GM15510 (cell line): Measurements from ENCODE around the gene ABCC6.

ENCODE experiments used
- POLR2A ChIP-seq: IDR thresholded peaks from 3 replicates; pipeline ENCODE4 v1.6.1; 2011; ENCODE audit warnings: borderline replicate concordance; ENCODE audit not compliant: insufficient read length; ENCODE audit errors: extremely low read depth

Gene ABCC6

DNA sequence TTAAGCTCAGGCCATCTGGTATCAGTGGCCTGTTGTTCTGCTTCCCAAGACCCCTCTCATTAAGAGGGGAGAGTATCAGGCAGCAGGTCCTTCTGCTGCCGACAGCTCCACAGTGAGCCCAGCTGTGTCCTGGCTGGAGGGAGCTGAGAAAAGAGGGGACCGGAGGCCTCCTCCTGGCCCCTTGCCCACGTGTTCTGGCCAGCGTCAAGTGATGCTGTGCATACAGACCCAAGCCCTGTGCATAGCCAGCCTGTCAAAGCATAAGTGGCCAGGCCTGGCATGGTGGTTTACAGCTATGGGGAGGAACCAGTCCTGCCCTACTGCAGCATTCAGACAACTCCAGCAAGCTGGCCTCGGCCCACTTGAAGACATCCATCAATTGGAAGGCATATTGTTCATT, 48.0 kb downstream of the ABCC6 start:
- TF ChIP-seq POLR2A: no peak

DNA sequence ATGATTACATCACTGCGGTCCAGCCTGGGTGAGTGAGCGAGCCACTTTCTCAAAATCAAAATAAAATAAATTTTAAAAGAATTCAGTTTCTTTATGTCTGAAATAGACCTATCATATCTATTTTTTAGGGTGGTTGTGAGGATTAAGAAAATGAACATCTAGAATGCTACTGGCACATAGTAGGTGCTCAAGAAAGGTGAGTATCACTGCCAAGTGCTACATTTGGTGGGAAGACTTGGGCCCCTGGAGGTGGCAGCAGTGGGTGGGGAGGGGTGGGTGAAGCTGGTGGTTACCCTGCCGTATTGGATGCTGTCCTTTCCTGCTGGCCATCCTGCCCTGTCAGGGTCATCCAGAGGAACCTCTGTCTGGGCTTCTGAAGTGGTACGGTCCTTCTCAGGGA, 50.3 kb downstream of the ABCC6 start:
- TF ChIP-seq POLR2A: no peak

DNA sequence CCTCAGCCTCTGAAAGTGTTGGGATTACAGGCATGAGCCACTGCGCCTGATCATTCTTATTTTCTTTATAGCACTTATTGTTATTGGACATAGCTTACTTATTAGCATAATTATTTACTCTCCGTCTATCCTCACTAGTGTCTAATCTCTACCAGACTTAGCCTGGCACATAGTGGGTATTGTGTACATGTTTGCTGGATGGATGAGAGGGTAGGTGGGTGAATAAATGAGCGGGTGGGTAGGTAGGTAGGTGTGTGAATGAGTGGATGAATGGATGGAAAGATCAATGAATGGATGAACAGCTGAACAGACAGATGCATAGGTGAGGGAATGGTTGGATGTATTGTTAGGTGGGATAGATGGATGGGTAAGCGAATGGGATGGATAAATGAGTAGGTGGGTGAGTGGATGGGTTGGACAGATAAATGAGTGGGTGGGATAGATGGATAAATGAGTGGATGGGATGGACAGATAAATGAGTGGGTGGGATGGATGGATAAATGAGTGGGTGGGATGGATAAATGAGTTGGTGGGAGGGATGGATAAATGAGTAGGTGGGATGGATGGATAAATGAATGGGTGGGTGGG, 51.9 kb downstream of the ABCC6 start:
- no peak for TF ChIP-seq POLR2A

DNA sequence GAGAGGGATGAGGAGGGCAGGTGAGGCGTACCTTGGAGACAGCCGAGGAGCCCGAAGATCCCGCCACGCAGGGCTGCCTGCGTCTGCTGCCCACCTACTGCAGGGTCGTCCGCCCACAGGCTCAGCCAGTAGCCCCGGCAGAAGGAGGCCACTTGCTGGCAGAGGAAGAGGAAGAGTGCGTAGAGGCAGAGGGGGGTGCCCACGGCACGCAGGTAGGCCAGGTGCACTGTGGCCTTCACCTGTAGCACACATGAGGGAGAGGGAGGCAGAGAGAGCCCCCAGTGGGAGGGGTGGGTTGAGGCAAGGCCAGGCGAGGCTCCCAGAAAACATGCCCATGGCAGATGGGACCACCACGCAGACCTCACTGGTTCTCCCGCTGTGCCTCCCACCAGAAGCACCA, 53.7 kb downstream of the ABCC6 start:
- no peak for TF ChIP-seq POLR2A

DNA sequence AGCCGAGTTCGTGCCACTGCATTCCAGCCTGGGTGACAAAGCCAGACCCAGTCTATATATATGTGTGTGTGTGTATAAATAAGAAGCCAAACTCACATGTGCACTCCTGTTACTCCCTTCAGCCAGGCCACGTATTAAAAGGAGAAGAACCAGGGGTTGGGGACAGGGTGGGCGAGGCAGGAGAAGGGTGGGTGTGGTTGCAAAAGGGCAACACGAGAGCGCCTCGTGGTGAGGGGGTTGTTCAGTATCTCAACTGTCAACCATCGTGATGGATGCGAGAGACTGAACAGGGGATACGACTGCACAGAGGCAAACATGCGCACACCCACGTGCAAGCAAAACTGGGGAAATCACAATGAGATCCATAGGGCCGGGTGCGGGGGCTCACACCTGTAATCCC, 54.9 kb downstream of the ABCC6 start:
- TF ChIP-seq POLR2A: no peak

DNA sequence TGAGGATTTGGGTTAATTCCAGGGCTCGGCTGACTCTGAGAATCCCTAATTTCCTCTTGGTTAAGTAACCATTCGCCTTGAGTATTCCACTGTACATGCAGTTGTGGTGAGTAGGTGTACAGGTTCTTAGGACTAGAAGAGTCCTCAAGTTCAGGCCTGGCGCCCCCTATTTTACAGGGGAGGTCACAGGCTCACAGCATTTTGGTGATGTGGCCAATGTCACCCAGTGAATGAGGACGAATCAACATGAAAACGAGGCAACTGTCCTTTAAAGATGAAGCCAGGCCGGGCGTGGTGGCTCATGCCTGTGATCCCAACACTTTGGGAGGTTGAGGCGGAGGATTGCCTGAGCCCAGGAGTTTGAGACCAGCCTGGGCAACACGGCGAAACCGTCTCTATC, 55.4 kb downstream of the ABCC6 start:
- no peak for TF ChIP-seq POLR2A

DNA sequence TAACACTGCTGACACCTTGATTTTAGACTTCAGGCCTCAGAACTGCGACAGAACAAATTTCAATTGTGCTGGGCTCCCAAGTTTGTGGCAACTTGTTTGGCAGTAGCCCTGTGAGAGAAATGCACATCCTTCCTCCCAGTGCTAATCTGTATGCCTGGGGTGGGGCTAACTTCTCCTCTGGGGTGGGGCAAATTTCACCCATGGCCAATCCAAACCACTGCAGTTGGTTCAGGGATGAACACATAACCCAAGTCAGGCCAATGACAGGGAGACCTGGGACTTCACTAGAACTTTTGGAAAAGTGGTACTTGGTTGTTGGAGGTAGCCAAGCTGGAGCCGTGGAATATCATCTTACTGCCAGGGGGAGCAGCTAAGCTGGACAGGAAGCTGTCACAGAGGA, 56.3 kb downstream of the ABCC6 start:
- no peak for TF ChIP-seq POLR2A

DNA sequence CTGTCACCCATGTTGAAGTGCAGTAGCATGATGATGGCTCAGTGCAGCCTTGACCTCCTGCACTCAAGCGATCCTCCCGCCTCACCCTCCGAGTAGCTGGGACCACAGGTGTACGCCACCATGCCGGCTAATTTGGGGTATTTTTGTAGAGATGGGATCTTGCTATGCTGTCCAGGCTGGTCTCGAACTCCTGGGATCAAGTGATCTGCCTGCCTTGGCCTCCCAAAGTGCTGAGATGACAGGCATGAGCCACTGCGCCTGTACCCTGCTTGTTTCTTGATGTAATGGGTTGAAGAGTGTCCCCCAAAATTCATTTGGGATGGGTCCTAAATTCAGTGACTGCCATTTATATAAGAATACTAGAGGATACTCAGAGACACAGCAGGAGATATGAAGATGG, 57.2 kb downstream of the ABCC6 start:
- TF ChIP-seq POLR2A: no peak

DNA sequence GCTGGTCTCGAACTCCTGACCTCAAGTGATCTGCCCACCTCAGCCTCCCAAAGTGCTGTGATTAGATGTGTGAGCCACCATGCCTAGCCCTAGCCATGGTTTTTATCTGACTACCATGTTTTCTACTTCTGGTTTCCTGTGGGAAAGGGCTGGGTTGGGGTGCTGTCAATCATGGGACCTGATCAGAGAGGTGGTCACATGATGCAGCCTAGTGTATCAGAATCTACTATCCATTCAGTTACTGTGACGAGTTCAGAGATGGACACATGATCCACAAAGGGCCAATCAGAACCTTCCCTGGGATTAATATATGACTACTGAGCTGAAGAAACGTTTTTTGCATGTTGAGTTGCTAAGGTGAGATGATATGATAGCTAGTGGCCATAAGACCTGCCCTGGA, 59.1 kb downstream of the ABCC6 start:
- no peak for TF ChIP-seq POLR2A

DNA sequence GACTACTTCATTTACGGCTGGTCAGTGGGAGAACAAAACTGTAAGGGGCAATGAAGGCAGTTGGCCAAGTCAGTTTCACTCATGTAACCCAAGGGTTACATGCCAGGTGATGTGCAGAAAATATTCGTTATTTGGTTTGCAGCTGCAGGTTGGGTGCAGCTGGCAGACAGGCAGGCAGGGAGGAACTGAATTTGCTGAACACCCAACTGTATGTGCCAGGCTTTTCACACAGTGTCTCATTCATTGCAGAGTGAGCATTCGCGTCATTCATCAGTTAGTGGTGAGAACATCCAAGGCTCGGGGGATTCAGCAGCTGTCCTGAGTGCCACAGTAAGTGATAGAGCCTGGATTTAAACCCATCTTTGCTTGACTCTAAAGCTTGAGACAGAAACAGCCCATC, 59.7 kb downstream of the ABCC6 start:
- no peak for TF ChIP-seq POLR2A

DNA sequence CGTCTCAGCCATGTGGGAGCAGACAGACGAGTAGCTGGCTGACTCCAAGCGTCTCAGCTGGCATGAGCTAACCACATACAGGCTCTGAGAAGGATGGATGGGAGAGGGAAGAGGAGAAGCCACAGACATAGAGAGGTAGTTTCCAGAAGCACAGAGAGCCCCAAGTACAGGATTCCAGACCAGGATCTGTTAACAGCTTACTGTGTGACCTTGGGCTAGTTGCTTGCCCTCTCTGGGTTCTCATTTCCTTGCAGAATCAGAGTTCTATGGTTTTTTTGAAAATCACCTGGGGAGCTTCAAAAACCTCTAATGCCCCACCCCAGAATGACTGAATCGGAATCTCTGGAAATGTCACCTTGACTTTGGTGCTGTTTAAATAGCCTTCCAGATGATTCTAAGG, 60.2 kb downstream of the ABCC6 start:
- no peak for TF ChIP-seq POLR2A

DNA sequence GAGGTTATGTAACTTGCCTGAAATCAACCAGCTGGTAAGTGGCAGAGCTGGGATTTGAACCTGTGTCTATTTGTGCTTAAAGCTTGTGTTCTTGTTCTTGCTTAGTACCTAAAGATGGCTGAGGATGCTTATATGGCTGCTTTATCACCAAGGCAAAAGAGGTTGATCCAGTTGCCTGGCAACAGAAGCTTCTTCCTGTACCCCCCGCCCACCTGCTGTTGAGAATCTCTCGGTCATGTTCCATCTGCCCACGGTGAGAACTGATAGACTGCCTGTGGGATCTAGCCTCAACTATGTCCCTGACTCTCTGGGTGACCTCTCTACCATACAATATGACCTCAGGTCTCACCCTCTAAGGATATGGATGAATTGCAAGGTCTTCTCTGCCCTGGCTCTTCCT, 60.7 kb downstream of the ABCC6 start:
- no peak for TF ChIP-seq POLR2A

DNA sequence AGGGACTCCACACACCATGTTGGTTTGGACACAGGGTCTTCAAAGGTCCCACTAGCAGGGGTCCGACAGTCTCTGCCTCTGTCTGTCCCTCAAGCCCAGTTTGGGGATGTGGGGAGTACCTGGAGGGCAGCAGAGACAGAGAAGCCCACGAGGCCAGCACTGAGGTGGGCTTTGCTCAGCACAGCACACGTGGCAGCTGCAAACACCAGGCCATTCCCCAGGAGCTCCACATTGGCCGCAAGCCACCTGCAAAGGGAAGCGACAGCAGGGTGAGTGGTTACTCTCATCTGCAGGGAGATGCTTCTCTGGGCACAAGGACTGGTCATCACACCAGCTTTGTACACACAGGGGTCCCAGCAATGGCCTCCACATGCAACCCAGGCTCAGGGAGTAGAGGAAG, 62.0 kb downstream of the ABCC6 start:
- no peak for TF ChIP-seq POLR2A

DNA sequence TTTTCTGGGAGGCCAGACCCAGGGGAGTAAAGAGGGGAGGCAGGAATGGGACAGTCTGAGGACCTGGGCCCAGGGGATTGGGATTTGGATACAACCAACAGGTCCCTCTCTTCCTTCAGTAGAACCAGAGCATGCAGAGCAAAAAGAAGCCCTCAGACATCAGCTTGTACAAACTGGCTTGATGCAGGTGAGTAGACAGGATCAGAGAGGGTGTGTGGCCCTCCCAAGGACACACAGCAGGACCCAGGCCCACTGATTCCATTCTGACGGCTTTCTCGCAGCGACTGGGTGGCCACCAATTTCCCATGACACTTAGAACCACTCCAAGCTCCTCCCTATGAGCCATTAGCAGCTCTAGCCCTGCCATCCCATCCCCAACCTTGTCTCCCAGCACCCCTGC, 63.6 kb downstream of the ABCC6 start:
- no peak for TF ChIP-seq POLR2A

DNA sequence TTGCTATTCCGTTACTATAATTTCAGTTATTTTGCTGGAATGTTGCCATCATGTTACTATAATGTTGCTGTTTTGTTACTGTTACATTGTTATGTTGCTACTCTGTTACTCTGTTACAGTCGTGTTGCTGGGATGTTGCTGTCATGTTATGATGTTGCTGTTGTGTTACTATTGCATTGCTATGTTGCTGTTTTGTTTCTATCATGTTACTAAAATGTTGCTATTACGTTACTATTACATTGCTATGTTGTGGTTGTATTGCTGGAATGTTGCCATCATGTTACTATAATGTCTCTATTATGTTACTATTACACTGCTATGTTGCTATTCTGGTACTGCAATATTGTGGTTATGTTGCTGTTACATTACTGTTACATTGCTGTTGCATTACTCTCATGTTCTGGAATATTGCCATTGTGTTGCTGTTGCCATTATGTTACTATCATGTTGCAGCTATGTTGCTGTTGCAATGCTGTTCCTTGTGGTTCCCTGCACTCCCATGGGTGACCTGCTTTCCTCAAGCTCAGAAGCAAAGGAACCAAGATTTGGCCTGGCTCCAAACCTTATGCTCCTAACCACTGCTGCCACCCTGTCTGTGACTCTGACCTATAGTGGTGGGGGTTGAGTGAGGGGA, 64.4 kb downstream of the ABCC6 start:
- no peak for TF ChIP-seq POLR2A

DNA sequence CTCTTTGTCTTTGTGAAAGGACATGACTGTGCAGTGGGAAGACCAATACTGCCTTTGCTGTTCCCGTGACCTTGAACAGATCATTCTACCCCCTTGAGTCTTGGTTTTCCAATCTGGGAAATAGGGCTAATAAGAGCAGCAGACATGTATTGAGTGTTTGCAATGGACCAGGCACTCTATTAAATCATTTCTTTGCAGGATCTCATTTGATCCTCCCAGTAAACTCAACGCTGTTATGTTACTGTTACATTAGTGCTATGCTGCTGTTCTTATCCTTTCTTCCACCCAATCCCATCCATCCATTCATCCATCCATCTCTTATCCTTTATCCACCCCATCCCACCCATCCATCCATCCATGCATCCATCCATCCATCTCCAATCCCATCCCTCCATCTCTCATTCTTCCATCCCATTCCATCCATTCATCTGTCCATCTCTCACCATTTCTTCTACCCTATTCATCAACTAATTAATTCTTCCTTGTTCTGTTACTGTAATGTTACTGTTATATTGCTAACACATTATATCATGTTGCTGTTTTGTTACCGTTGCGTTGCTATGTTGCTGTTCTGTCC, 65.1 kb downstream of the ABCC6 start:
- TF ChIP-seq POLR2A: no peak

DNA sequence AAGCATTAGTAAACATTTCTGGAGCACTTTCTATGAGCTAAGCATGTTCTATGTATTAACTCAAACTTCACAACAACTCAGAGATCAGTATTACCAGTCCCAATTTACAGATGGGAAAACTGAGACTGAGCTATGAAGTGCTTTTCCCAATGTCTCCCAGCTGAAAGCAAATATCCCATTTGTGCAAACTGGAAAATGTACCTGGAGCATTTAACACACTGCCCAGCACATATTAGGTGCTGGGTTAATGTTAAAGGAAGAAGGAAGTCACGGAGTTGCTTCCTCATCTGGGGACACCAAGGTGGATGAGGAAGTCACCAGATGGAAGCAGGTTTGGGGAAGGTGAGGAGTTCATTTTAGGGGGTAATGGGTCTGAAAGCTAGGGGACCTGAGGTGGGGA, 66.1 kb downstream of the ABCC6 start:
- TF ChIP-seq POLR2A: no peak

DNA sequence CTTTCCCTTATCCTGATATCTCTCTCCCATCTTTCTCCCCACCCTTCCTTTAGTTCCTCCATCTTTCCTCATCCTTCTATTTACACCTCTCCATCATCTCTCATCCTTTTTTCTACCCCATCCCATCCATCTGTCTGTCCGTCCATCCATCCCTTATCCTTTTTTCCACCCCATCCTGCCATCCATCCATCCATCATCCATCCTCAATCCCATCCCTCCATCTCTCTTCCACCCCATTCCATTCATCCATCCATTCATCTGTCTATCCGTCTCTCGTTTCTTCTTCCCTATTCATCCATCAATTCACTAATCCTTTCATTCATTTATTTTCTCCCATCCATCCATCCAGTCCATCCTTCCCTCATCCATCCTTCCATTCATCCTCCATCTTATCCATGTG, 68.1 kb downstream of the ABCC6 start:
- TF ChIP-seq POLR2A: no peak
